ENCODE results near the gene TBL1XR1.
"Not testable (repeated sequence)": the region's sequence is repeated elsewhere in the genome, so short reads cannot be mapped to it uniquely, and the experiment has no call there.

TBL1XR1 gene

DNA sequence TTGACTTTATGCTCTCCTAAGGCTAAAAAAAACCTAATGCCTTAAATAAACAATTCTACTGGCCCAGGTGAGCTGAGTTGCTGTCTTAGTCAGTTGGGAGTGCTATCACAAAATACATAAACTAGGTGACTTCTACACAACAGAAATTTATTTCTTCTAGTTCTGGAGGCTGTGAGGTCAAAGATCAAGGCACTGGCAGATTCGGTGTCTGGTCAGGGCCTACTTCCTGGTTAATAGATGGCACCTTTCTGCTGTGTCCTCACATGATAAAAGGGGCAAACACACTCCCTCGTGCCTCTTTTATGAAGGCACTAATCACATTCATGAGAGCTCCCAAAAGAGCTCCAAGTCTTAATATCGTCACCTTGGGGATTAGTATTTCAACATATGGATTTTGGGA is 11.5 kb upstream of the TBL1XR1 start:
- TF ChIP-seq, protein P1, sequence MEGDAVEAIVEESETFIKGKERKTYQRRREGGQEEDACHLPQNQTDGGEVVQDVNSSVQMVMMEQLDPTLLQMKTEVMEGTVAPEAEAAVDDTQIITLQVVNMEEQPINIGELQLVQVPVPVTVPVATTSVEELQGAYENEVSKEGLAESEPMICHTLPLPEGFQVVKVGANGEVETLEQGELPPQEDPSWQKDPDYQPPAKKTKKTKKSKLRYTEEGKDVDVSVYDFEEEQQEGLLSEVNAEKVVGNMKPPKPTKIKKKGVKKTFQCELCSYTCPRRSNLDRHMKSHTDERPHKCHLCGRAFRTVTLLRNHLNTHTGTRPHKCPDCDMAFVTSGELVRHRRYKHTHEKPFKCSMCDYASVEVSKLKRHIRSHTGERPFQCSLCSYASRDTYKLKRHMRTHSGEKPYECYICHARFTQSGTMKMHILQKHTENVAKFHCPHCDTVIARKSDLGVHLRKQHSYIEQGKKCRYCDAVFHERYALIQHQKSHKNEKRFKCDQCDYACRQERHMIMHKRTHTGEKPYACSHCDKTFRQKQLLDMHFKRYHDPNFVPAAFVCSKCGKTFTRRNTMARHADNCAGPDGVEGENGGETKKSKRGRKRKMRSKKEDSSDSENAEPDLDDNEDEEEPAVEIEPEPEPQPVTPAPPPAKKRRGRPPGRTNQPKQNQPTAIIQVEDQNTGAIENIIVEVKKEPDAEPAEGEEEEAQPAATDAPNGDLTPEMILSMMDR (IDR thresholded peaks at IDR 0.05; ENCODE audit: borderline replicate concordance, insufficient read depth, low read depth, low read length) = no peak
- no peak overlapping the region for H3K4me3 ChIP-seq (ENCODE audit: low read depth, low read length)

DNA sequence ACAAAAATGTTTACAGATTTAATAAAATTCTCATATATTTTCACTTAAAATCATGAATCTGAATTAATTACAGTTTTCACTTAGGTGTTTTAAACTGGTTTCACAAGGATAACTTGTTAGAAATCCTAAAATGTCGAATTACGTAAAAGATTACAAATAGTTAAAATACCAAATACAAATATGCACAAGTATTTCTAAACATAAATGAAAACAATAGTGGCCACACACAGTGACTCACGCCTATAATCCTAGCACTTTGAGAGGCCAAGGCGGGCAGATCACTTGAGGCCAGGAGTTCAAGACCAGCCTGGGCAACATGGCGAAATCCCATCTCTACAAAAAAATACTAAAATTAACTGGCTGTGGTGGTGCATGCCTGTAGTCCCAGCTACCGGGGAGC is 10.9 kb upstream of the TBL1XR1 start:
- no peak overlapping the region for H3K4me3 ChIP-seq (ENCODE audit: low read depth, low read length)
- TF ChIP-seq, protein P1 (IDR thresholded peaks at IDR 0.05; ENCODE audit: borderline replicate concordance, insufficient read depth, low read depth, low read length) = no peak

DNA sequence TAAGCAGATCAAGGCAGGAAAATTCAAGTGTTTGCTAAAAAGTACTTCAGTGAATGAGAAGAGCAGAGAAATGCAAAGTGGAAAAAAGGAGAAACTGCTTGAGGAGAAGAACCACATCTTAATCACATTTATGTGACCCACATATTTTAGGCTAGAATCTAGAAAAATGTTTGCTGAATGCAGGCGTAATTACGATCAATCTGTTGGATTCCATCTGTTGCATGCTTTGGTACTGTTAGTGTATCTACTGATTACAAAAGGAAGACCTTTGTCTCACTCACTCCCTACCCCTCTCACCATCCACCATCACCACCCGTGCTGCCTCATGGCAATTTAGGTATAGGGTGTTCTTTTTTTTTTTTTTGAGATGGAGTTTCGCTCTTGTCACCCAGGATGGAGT is 9.7 kb upstream of the TBL1XR1 start:
- H3K4me3 ChIP-seq (ENCODE audit: low read depth, low read length) = no peak overlapping the region
- TF ChIP-seq, protein P1 (IDR thresholded peaks at IDR 0.05; ENCODE audit: borderline replicate concordance, insufficient read depth, low read depth, low read length) = no peak

DNA sequence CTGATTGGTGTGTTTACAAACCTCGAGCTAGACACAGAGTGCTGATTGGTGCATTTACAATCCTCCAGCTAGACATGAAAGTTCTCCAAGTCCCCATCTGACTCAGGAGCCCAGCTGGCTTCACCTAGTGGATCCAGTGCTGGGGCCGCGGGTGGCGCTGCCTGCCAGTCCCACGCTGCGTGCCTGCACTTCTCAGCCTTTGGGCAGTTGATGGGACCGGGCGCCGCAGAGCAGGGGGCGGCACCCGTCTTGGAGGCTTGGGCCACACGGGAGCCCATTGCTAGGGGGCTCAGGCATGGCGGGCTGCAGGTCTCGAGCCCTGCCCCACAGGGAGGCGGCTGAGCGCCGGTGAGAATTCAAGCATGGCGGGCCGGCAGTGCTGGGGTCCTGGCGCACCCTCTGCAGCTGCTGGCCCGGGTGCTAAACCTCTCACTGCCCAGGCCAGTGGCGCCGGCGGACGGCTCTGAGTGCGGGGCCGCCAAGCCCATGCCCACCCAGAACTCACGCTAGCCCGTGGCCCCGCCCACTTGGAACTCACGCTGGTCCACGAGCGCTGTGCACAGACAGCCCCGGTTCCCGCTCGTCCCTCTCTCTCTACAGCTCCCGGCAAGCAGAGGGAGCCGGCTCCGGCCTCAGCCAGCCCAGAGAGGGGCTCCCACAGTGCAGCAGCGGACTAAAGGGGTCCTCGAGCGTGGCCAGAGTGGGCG is 6.6 kb upstream of the TBL1XR1 start:
- H3K4me3 ChIP-seq (ENCODE audit: low read depth, low read length) = no peak overlapping the region

DNA sequence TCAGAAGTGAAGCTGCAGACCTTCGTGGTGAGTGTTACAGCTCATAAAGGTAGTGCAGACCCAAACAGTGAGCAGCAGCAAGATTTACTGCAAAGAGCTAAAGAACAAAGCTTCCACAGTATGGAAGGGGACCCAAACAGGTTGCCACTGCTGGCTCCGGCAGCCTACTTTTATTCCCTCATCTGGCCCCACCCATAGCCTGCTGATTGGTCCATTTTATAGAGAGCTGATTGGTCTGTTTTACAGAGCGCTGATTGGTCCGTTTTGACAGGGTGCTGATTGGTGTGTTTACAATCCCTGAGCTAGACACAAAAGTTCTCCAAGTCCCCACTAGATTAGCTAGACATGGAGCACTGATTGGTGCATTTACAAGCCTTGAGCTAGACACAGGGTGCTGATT is 5.7 kb upstream of the TBL1XR1 start:
- H3K4me3 ChIP-seq (ENCODE audit: low read depth, low read length) = not testable (repeated sequence)

More for the DNA sequence above, 6.6 kb upstream of the TBL1XR1 start:
- TF ChIP-seq, protein P1 (IDR thresholded peaks at IDR 0.05; ENCODE audit: borderline replicate concordance, insufficient read depth, low read depth, low read length) = no peak

DNA sequence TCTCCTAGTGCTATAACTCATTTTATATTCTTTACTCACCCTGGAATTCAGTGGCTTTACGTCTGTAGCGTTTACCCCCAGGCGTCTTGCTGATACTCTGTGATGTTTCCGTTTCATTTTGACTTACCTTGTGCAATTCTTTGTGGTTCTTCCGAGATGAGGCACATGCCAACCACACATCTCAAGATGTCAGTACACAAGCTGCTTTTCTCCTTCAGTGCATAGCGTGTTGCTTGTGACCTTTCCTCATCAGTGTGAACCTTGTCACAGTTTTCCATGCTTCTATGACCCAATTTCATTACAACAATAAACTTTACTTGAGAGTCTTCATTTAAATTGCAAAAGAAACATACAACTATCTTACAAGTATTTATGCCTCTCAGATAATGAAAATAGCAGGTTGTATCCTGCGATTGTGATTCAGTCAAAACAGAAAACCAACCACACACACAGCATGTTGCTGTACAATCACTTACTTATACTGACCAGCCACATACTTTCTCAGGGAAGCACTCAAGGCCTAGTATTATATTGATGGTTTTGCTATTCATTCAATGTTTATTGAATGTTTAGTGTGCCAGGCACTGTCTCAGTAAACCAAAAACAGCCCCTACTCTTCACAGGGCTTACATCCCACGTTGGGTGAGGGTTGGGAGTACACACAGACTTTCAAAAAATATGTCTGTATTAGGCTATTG is 4.6 kb upstream of the TBL1XR1 start:
- TF ChIP-seq, protein P1 (IDR thresholded peaks at IDR 0.05; ENCODE audit: borderline replicate concordance, insufficient read depth, low read depth, low read length) = no peak

DNA sequence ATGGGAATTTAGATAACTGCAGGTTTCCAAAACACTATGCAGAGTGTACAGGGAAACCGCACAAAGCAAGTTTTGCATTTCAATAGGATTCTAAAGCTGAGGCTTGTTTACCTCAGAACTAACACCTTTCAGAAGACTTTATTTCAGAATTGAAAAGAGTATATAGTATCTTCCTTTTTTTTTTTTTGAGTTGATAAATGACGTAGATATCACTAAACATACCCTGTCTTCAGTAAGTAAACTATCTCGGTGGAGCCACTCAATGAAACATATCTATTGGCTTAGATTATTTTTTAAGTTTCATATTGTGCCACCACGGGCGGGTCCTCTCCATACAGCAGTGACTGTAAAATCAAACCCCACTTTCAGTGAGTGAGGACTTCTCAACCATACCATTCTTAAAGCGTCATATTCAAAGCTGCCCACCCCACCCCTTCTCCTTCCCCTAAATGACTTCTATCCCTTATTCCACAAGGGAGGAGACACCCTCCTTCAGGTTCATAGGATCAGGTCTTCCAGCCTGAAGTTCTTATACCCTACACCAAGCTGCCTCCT is 2.0 kb upstream of the TBL1XR1 start:
- H3K4me3 ChIP-seq (ENCODE audit: low read depth, low read length) = no peak overlapping the region
- TF ChIP-seq, protein P1 (IDR thresholded peaks at IDR 0.05; ENCODE audit: borderline replicate concordance, insufficient read depth, low read depth, low read length) = no peak

More for the DNA sequence above, 4.6 kb upstream of the TBL1XR1 start:
- no peak overlapping the region for H3K4me3 ChIP-seq (ENCODE audit: low read depth, low read length)

All from GM12875 (cell line).